Cardiac fibroblast (primary cell): ENCODE data around the gene IDI2.

Source experiments
- DNase-seq, 2 donors: peaks; one replicate each; pipeline versions ENCODE4 v3.0.0 to v3.0.0-alpha.2; 2010; ENCODE audit warnings: low read depth in 2 of 2
- H3K4me3 ChIP-seq, 2 donors: replicated peaks in 1 of 2; 1 replicate in 1 of 2; 2 replicates in 1 of 2; pipeline ENCODE4 v1.5.1; 2011; ENCODE audit warnings: low read depth in 2 of 2, low read length in 2 of 2, mild to moderate bottlenecking in 2 of 2, moderate library complexity in 1 of 2
- CTCF ChIP-seq: IDR thresholded peaks from one replicate; pipeline ENCODE4 v1.5.1; 2011; ENCODE audit warnings: low read depth, mild to moderate bottlenecking, low read length, inconsistent platforms

IDI2 gene

DNA sequence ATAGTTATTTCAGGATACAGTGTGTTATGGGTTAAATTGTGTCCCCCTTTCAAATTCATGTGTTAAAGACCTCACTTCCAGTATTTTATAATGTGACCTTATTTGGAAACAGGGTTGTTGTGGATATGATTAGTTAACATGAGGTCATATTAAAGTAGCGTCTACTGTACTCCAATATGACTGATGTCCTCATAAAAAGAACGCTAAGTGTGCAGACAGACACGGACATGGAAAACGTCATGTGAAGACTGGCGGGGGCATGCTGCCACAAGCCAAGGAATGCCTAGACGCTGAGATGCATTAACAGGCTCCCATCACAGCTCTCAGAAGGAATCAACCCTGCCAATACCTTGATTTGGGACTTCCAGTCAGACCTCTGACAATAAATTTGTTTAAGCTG, 29.0 kb upstream of the IDI2 start:
- peak in 1 of 2 donors; percentile 25 for DNase-seq
- peak overlapping the region in 1 of 2 donors; percentile 78 for H3K4me3 ChIP-seq
- no peak for TF ChIP-seq CTCF

- peak overlapping the region; percentile 6 to 76 for H3K4me3 ChIP-seq
- no peak for DNase-seq
- no peak for TF ChIP-seq CTCF
Observed at GRCh38 chr10:1050554-1050953, 24.9 kb upstream of the IDI2 start.

- TF ChIP-seq CTCF, result no peak
- H3K4me3 ChIP-seq, result peak overlapping the region; percentile 76 to 81
- peak; percentile 34 to 54 for DNase-seq
Observed at GRCh38 chr10:1050145-1050544, 24.5 kb upstream of the IDI2 start.

GRCh38 chr10:1049425-1049958, 23.8 kb upstream of the IDI2 start:
- H3K4me3 ChIP-seq, result peak overlapping the region; percentile 76 to 81
- no peak for DNase-seq

GRCh38 chr10:1048732-1049424, 23.2 kb upstream of the IDI2 start, which contains the start of gene IDI1:
IDI1 (minus strand) TSS chr10:1049119; CDS start chr10:1049003, 116 bp downstream.
- peak; percentile 99 to 100 for DNase-seq
- TF ChIP-seq CTCF, result no peak
- H3K4me3 ChIP-seq, result peak within 1 kb of the TSS; percentile 76 to 81

More at GRCh38 chr10:1049425-1049958, 23.8 kb upstream of the IDI2 start:
- TF ChIP-seq CTCF, result no peak

DNA sequence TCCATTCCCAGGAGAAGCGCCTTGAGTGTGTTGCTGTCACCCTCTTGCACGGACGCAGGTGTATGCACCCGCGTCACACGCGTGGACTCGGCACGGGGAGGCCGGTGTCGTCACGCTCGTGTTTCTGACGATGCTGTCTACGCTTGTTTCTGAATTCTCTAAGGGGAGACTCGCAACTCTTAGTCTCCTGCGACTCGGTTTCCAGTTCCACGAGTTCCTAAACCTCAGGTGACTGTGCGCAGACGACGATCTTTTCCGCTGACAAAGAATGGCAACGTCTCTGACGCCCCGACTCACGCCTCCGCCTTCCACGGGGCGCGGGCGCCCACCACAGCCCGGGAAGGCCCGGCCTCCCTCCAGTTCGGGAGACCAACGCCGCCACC, 22.7 kb upstream of the IDI2 start:
- peak; percentile 49 to 50 for DNase-seq
- H3K4me3 ChIP-seq, result peak overlapping the region; percentile 76 to 81
- no peak for TF ChIP-seq CTCF
